GM12878 (cell line): ENCODE results near the gene ALDOB. TPM values are rescaled to one million over a fixed set of nuclear protein-coding genes. Genes with fewer than 3 reads are reported as not detected.

Experiments used
- CHD2 ChIP-seq: IDR thresholded peaks from 2 replicates; pipeline ENCODE4 v1.6.1; 2011; ENCODE audit warnings: low read depth, low read length, improper control_type of control experiment, borderline replicate concordance
- PKNOX1 ChIP-seq: fragments of 450-650 bp; IDR thresholded peaks from 2 replicates; pipeline ENCODE4 v1.6.1; 2016; ENCODE audit warnings: mild to moderate bottlenecking
- RFX5 ChIP-seq: IDR thresholded peaks from 2 replicates; pipeline ENCODE4 v1.6.1; 2011; ENCODE audit warnings: low read depth, low read length, improper control_type of control experiment
- ZBTB11 ChIP-seq: fragments of 450-650 bp; formaldehyde crosslinking; IDR thresholded peaks from 2 replicates; pipeline ENCODE4 v1.5.0; 2022; ENCODE audit warnings: mild to moderate bottlenecking, missing genetic modification characterization
- ZNF687 ChIP-seq: fragments of 450-650 bp; IDR thresholded peaks from 2 replicates; pipeline ENCODE4 v1.6.1; 2017; ENCODE audit warnings: mild to moderate bottlenecking, moderate library complexity
- polyA plus RNA-seq, 11 experiments: library from polyadenylated mRNA; depleted of rRNA in 4 of 11; unstranded in 6 of 11; stranded (reverse) in 5 of 11; fragments of >200 nt; fragmentation: Nextera tagmentation in 4 of 11; fragmentation: Illumina TruSeq in 1 of 11; extraction: Ambion mirVana in 4 of 11; extraction: Trizol in 1 of 11; gene quantifications; 1 replicate in 1 of 11; 2 replicates in 10 of 11; pipeline versions ENCODE4 v1.2.1 to v1.2.3, GENCODE V29; 2011 to 2016; ENCODE audit warnings: inconsistent platforms in 2 of 11, missing spikeins in 2 of 11, low read depth in 1 of 11
- total RNA-seq, 4 experiments: library from RNA; depleted of rRNA in 3 of 4; stranded (reverse); fragments of >200 nt in 3 of 4; fragmentation: Illumina TruSeq in 1 of 4; extraction: Trizol in 1 of 4; gene quantifications; 2 replicates each; pipeline versions ENCODE4 v1.2.1 to v1.2.3, GENCODE V29; 2013 to 2021

ALDOB gene
- total and polyA plus RNA-seq, 10 of the 15 experiments (the other 5 are each of a cell fraction or from before 2014, with no cell fraction given), result 0.03 to 0.82 (median 0.04) TPM; not detected in 7

GRCh38 chr9:101418518-101419430 is 16.8 kb downstream of the ALDOB start (continued):
- no peak for TF ChIP-seq ZNF687
- no peak for TF ChIP-seq PKNOX1
- no peak for TF ChIP-seq RFX5
- TF ChIP-seq CHD2, result no peak
- no peak for TF ChIP-seq ZBTB11
